Fibroblast of skin of right quadriceps (primary cell): ENCODE measurements around the gene SMIM10.
"Not testable (repeated sequence)": the region's sequence is repeated elsewhere in the genome, so short reads cannot be mapped to it uniquely, and the experiment has no call there.

ENCODE experiments used
- DNase-seq: peaks from one replicate; pipeline ENCODE4 v3.0.0-alpha.2; 2013

The SMIM10 gene

DNA sequence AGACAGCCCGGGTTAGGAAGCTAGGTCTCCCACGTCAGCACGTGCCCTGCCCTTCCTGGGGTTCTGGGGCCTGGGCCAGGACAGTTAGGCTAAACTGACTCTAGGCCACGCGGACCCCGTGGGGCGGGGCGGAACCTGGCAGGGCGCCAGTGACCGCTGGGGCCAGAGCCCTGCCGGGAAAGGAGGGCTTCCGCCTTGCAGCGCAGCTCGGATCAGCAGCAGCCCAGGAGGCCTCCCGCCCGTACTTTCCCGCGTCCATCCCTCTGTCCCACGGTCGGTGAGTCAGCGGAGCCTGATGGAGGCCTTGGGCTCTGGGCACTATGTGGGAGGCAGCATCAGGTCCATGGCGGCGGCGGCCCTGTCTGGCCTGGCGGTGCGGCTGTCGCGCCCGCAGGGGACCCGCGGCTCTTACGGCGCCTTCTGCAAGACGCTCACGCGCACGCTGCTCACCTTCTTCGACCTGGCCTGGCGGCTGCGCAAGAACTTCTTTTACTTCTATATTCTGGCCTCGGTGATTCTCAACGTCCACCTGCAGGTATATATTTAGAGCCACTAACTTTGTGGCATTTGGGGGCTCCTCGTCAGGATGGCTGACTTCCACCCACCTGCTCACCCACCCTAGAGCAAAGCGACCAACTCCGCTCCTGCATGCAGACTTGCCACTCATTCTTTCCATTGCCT, at the start of gene SMIM10:
Gene SMIM10 (plus strand): TSS at position 191 of the 681 bp plus-strand sequence. CDS start 105 bp downstream, at position 296.
- peak; percentile 61 for DNase-seq

DNA sequence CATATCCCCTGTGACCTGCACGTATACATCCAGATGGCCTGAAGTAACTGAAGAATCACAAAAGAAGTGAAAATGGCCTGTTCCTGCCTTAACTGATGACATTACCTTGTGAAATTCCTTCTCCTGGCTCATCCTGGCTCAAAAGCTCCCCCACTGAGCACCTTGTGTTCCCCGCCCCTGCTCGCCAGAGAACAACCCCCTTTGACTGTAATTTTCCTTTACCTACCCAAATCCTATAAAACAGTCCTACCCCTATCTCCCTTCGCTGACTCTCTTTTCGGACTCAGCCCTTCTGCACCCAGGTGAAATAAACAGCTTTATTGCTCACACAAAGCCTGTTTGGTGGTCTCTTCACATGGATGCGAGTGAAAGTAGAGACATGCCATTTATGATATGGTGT, 44.4 kb upstream of the SMIM10 start:
- not testable (repeated sequence) for DNase-seq

DNA sequence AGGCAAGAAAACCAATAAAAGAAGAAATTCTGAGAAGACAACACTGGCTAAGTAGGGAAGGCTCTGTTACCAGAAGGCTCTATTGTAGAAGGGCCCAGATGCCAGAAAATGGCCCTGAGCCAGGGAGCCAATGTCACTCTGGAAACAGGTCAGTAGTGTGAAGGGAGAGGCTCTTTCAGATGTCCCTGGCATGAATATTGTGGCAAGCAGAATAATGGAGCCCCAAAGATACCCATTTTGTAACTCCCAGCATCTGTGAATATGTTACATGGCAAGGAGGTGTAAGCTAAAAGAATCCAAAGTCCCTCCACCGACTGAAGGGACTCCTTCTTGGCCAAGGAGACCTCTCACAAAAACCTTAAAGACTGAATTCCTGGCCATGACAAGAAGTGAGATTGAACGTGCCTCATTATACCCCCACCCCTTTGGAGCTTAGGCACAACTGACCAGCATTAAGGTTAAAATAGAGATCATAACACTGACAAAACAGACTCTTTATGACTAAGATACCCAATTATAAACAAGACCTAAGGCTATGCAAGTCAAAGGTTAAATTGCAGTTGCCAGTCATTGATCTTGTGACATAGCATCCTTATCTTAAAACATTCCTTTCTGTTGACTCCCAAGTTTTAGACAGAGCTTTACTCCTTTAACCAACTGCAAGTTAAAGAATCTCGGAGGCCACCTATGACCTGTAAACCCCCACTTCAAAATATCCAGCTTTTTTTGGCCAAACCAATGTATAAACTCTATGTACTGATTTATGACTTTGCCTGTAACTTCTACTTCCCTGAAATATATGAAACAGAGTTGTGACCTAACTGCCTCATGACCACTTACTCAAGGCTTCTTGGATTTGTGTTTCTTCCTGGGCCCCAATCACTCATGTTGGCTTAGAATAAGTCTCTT, 42.2 kb upstream of the SMIM10 start:
- DNase-seq: peak; percentile 40

DNA sequence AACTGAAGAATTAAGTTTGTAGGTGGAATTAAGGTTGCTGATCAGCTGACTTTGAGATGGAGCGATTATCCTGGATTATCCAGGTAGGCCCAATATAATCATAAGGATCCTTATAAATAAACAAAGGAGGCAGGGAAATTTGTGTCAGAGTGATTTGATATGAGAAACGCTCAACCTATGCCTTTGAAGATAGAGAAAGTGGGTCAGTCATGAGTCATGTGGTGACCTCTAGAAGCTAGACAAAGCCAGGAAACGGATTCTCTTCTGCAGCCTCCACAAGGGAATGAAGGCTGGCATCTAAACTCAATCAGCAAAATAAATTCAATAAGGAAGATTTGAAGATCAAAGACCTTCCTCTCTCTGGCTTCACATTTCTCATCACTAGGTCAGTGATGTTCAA, 41.5 kb upstream of the SMIM10 start:
- DNase-seq: no peak

DNA sequence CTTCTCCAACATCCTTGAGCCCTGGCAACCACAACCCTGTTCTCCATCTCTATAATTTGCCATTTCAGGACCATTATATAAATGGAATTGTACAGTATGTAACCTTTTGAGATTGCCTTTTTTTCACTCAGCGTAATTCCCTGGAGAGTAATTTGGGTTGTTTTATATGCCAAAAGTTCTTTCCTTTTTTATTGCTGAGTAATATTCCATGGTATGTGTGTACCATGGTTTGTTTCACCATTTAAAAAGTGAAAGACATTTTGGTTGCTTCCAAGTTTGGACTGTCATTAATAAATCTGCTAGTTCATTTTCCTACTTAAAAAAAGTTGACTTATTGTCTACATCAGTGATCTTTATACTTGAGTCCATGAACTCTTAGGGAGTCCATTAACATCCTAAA, 33.0 kb upstream of the SMIM10 start:
- no peak for DNase-seq

DNA sequence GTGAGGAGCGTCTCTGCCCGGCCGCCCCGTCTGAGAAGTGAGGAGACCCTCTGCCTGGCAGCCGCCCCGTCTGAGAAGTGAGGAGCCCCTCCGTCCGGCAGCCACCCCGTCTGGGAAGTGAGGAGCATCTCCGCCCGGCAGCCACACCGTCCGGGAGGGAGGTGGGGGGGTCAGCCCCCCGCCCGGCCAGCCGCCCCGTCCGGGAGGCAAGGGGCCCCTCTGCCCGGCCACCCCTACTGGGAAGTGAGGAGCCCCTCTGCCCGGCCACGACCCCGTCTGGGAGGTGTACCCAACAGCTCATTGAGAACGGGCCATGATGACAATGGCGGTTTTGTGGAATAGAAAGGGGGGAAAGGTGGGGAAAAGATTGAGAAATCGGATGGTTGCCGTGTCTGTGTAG, 30.4 kb upstream of the SMIM10 start:
- not testable (repeated sequence) for DNase-seq

DNA sequence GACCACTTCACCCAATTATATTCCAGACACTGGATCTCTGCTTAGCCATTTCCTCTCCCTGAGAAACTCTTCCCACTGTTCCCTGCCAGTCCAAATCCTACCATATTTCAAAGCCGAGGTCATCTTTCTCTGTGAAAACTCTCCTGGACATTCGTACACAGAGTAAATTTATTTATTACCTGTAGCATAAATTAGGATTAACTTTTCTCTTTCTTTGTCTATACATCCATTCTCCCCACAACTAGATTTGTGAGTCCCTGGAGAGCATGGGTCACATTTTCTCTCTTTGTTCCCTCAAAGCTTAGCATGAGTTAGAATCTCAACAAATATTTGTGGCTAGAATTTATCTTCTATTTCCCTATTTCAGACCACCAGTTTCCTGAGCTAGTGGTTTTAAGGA, 27.8 kb upstream of the SMIM10 start:
- peak; percentile 65 for DNase-seq

DNA sequence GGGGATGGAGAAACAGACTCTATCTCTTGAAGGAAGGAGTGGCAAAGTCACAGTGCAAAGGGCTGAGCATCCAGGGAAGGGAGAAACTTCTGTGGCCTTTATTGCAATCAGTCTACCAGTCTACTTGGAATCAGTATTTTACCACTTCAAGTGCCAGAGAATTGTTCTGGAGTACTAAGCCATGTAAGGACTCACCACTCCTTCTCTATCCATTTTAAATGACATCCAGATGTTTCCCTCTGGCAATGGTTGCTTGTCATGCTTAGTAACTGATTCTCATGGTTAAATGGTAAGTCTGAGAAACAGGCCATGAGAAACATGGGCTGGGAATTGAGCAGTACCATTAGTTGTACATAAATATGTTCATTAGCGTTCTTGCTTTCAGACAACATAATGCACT, 21.1 kb upstream of the SMIM10 start:
- peak; percentile 14 for DNase-seq

DNA sequence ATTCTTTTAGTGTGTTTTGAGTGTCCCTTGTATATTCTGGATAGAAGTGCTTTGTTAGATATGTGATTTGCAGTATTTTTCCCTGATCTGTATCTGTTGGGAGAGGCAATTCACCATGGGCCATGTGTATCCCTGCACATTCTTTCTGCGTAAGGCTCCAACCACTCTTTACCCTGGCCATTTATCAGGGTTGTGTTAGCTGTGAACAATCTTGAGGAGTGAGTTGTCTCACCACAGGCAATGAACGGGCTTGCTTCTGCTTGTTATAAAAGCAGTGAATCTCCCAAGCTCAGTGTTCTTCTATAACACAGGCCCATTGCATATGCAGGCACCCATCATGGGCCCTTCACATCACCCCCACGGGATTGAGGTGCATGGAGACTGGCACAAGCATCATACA, 18.9 kb upstream of the SMIM10 start:
- peak; percentile 3 for DNase-seq

DNA sequence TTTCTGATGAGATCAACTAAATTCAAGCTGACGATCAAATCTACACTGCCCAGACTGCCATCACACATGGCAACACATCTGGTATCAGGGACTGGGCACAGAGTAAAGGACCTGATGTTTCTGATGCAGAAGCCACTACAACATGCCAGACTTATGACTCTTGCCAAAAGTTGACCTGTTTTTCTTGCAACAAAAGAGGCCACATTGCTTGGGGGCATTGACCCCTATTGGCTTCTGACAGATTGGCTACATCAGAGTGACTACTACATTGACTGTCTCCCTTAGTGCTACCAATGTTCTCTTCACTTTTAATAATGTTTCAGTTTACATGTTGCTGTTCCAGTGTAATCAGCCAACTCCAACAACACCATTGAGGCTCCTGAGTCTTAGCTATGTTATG, 15.3 kb upstream of the SMIM10 start:
- DNase-seq: no peak

DNA sequence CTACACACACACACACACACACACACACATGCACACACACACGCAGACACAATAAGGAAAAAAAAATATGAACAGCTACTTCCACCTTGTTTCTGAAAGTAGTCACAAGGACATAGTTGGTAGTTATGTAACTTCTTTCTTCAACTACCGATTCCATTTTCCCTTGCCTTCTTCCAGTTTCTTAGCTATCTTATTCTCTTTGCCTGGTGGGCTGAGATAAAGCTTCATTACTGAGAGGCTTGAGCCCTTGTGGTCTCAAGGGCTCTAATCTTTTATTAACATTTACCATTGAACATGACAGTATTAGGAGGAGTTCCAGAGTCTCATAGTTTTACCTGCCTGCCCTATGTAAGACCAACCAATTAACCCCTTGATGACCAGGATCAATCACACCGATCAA, 8.9 kb upstream of the SMIM10 start:
- no peak for DNase-seq

DNA sequence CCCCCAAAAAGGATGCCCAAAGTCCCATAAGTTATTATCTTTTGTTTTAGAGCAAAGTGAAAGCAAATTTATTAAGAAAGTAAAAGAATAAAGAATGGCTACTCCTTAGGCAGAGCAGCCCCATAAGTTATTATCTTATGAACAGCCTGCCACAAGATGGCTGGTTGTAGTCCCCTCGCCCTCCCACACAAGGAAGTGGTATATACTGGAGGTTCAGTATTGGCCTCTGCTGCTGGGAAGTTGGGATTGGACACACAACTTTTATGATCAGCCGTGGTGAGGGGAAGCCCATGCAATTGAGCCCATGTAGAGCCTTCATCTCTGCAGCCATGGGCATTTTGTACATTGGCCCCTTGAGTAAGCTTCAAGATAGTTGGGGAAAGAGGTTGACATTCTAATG, 8.0 kb upstream of the SMIM10 start:
- DNase-seq: no peak

DNA sequence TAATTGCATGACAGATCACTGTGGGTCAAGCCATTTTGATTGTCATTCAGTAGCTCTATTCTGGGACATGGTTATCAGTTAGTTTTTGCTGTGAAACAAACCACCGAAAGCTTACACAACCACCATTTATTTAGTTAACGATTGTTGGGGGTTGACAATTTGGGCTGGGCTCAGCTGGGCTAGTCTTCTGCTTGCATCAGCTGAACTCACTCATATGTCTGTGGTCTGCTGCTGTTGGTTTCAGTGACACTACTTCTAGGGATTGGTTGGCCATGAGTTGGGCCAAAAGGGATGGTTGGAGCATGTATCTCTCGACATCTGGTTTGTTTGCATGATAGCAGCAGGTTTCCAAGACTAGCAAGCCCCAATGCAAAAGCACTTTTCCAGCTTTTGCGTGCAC, 5.3 kb upstream of the SMIM10 start:
- DNase-seq: no peak

DNA sequence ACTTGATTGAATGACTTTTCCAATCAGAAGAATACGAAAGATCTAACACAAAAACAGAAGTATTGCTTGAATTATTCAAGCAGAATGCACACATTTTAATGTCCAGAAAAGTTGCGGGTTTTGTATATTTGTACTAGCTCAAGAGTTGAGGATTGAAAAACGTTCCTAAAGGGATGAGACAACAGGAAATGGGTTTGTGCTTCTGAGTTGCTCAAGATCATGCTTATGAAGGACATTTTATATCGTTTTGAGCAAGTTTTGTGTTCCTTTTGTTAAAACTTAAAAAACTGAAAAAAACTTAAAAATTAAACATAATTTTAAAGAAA, 353 bp upstream of the SMIM10 start:
- peak; percentile 20 for DNase-seq

DNA sequence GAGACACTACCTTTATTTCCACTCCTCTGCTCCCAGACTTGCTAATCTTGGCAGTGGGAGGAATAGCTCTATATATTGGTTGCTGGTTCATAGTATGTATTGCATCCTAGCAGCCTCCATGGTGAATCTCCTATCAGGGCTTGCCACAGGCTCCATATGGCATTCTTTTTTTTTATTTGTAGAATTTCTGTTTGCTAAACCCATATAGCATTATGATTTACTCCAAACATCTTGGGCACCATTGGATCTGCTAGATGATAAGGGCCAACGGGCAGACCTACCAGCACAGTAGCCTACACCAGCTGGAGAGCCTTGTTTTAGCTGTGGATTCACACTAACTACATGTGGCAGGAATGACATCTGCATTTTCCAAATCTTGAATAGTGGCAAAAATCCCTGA, 6.9 kb downstream of the SMIM10 start:
- no peak for DNase-seq

DNA sequence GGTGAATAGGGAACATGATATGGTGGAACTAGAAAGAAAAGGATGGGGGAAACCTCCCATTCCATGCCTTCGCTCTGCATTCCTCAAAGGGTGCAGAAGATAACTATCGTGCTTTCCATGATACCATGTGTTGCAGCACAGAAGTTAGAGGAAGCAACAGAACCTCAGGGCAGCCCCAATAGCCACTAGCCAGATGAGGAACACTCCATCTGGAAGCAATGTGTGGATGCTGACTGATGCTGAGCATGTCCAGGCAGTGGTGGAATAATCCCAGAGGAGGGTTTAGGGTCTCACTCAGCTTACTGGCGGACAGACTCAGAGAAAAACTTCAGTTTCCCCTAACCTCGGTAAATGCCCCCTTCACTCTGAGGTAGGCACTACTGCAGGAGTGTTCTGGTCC, 7.5 kb downstream of the SMIM10 start:
- no peak for DNase-seq

DNA sequence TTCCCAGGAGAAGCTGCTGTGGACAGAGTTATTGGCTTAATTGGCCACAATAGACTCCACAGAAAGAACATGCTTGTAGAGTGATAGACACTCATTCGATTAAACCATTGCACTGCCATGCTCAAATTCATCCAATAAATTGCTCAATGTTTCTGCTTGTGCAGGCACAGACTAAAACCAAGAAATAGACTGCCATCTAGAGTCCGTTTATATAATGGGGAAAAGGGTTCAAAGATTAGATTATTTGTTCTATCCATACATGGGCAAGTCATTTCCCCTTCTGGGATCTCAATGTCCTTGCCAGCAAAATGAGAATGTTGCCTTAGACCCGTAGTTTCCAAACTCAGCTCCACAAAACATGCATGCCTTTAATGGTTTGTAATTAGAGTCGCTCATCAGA, 8.7 kb downstream of the SMIM10 start:
- DNase-seq: peak; percentile 53

DNA sequence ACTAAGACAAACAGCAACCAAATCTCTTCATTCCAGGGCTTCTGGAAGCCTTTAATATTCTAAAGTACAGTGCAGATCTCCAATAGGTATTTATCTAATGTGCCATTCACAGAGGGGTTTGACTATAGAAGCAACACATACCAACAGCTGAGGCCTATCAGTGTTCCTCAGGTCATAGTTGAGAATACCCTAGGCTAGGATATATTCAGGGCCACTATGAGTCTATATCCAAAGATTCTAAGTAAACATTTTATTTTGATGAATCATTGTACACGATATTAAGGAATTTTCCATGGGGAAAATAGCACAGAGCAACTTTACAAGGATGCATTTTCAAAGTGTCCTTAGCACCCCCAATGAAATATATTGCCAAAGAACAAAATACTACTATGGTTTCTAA, 9.7 kb downstream of the SMIM10 start:
- DNase-seq: peak; percentile 25

DNA sequence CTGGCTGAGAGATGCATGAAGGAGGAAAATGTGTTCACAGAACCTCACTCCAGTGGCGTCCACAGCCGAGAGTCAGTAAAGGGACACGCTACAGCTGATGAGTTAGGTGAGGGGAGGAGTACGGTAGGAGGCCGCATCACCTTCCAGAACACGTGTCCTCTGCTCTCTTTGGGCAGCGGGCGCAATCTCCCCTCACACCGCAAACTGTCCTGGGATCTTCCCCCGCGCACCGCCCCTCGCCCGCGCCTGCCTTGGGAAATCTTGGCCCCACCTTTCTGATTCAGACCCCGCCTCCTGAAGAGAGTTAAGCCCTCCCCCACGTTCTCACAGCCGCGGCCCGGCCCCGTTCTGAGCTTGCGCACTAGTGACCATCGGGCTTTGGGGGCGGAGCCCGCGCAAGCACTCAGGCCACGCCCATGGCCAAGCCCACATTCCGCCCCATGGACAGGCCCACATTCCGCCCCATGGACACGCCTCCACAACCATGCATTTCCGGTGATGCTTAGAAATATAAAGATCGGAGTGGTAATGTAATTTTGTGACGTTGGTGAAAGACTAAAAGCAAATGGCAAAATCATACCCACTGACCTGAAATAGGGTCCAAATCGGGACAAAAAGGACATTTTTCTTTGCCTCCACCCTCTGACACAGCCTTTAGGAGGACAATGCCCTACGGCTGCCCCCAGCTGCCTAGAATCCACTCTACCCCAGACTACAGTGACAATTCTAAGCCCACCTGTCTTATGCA, 13.3 kb downstream of the SMIM10 start:
- DNase-seq: peak; percentile 89

DNA sequence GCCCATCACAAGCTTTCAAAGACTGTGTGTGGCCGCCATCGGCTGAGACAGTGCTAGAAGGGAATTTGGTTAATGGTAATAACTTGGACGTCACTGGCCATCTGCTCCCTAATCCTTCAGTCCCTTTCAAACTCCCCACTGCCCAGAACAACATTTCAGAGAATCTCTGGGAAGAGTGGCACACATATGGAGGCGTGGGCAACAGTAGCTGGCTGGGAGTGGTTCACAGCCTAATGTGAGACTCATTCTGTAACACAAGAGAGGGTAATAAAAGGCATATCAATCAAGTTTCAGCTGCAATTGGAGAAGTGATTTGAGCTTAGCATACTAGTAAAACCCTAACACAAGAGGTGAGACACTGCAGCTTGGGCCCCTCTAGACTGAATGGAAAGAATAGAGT, 15.4 kb downstream of the SMIM10 start:
- no peak for DNase-seq

DNA sequence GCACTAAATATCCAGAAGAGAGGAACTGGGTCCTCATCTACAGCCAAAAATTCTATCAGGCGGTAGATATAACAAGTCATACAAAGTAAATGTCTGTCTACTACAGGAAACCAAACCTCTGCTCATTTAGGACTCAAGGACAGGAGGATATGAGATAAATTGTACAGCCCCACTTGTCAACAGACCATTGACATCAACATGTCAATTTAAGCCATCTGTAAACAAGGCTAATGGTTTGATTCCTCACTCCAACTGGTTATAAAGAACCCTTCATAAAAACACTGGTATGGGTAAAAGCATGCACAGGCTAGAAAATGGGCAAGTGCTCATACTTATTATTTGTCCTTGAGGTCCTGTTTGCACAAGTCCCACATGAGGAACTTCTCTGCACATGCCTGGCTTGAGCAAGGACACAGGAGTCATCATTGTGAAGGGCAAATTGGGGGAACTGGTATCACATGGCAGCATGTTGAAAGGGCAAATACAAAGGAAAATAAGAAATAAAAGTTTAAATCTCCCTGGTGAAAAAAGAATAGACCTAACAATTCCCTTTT, 18.3 kb downstream of the SMIM10 start:
- no peak for DNase-seq

DNA sequence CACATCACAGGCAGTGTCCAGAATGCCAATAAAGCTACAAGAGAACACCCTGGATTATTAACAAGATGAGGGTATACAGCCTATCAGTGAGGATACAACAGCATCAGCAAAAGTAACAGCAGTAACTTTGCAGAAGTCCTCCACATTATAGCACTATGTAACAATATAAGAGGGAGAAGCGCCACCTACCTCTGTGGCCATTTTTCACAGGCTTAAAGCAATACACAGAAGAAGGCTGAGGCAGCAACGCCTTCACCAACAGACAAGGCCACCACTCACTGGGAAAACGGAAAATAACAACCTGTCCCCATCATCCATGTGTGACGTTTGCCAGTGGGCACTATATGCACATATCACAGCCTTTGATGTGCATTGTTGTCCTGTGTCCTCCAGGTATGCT, 19.0 kb downstream of the SMIM10 start:
- no peak for DNase-seq

DNA sequence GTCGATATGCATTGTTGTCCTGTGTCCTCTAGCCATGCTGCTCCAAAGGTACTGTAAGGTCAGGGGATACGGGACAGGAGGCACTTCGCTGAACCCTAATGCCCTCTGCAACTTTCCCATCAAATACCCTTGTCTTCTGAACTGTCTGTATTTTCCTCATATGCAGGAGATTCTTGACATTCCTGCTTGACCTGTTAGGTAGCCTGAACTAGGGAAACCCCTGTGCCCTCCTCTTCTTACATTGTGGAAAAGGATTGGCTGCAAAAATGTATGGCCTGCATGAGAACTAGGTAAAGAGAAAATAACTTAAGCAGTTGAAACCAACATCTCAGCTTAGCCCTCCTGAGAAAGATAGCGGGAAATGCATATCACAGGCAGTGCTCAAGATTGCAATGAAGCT, 20.1 kb downstream of the SMIM10 start:
- no peak for DNase-seq
